Gastroesophageal sphincter (tissue), 4 donors: Measurements from ENCODE around the gene KLF7. TPM values are rescaled to one million over a fixed set of nuclear protein-coding genes. Genes with fewer than 3 reads are reported as not detected.

Experiments
- ATAC-seq: fragments of 150-250 bp; one replicate; pipeline ENCODE4 v1.9.1; 2016; ENCODE audit warnings: mild to moderate bottlenecking, moderate library complexity
- H3K27ac ChIP-seq, 4 donors: fragments of 200-600 bp; sonication (generic) in 3 of 4; 1 replicate in 3 of 4; 2 replicates in 1 of 4; pipeline ENCODE4 v1.5.1; 2016 to 2019
- H3K27me3 ChIP-seq: fragments of 200-600 bp; sonication (generic); one replicate; pipeline ENCODE4 v1.5.1; 2019
- H3K36me3 ChIP-seq, 2 donors: fragments of 200-600 bp; sonication (generic); one replicate each; pipeline ENCODE4 v1.5.1; 2019; ENCODE audit warnings: control low read depth in 1 of 2
- H3K4me1 ChIP-seq, 3 donors: fragments of 200-600 bp; sonication (generic); 1 replicate in 2 of 3; 2 replicates in 1 of 3; pipeline ENCODE4 v1.5.1; 2016 to 2019; ENCODE audit warnings: control low read depth in 2 of 3
- H3K4me3 ChIP-seq, 2 donors: fragments of 200-600 bp; sonication (generic); one replicate each; pipeline ENCODE4 v1.5.1; 2019; ENCODE audit warnings: mild to moderate bottlenecking in 1 of 2, moderate library complexity in 1 of 2
- H3K9me3 ChIP-seq, 3 donors: fragments of 200-600 bp; sonication (generic); one replicate each; pipeline ENCODE4 v1.5.1; 2017 to 2019; ENCODE audit warnings: control low read depth in 2 of 3
- EP300 ChIP-seq: sonication (generic); formaldehyde crosslinking; IDR thresholded peaks from one replicate; pipeline ENCODE4 v1.6.1; 2017; ENCODE audit warnings: antibody characterized with exemption, mild to moderate bottlenecking
- POLR2A ChIP-seq, 2 donors: fragments of 450-650 bp; IDR thresholded peaks; one replicate each; pipeline ENCODE4 v1.6.1; 2017; ENCODE audit warnings: antibody characterized with exemption in 2 of 2, mild to moderate bottlenecking in 2 of 2, moderate library complexity in 1 of 2
- POLR2AphosphoS5 ChIP-seq: sonication (generic); formaldehyde crosslinking; IDR thresholded peaks from one replicate; pipeline ENCODE4 v1.6.1; 2017; ENCODE audit warnings: antibody characterized with exemption
- WGBS, 2 donors: methylation state at CpG; one replicate each; pipeline ENCODE4 v1.1.5; 2018; ENCODE audit warnings: low coverage in 1 of 2; 5-methylcytosine and 5-hydroxymethylcytosine counted together
- total RNA-seq, 4 donors: library from RNA; depleted of rRNA; stranded (reverse); fragments of >200 nt; gene quantifications; one replicate each; pipeline ENCODE4 v1.1.0, GENCODE V29; 2016
- TF ChIP-seq, protein P1 (sequence below), 4 experiments: fragments of 200-600 bp in 2 of 4; fragments of 450-650 bp in 2 of 4; sonication (generic) in 1 of 4; IDR thresholded peaks; one replicate each; pipeline ENCODE4 v1.5.1; 2017 to 2019; ENCODE audit warnings: antibody characterized with exemption in 4 of 4, mild to moderate bottlenecking in 2 of 4, moderate library complexity in 2 of 4

Gene KLF7
- total RNA-seq, 4 donors from 2014 or later, result 30.7 to 59.3 (median 42.1) TPM

DNA sequence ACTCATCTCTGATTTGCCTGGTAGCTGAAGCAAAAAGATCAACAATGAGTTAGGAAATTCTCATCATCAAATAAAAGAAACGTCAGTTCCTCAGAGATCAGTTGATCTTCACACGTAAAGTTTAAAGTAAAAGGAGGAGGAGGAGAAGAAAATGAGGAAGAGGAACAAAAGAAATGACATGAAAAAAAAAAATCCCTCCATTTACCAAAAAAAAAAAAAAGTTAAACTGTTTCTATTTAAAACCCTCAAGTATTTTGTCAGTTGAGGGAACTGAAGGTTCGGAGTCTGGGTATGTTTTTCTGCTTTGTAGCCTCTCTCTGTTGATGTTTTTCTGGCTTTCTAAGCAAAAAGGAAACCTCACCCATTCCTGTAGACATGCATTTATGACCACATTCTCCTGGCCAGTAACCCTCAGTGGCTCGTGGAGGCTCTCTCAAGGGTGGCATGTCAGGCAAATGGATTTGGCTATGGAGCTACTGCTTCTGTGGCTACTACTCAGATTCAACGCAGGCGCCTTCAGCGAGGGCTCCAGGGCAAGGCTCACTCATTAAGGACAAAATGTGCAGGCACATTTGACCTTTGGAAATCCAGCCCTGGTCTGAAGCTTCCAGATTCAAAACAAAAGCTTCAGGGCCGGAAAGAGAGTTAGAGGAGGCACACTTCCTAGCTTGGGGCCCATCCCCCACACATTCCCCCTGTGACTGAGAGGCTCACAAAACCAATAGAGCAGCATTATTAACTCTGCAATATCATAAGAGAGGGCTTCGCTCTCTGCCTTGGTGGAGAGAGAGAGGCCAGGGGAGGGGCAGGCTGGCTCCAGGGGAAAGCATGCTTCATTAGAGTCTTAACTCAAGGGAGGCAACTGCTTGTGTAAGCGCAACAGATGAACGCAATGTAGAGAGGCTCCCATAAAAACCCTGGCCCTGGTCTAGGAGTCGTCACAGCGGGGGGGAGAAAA, 22.3 kb downstream of the KLF7 start:
- Histone ChIP-seq H3K27ac (peak overlapping the region; percentile 77 to 100 (median 82)), H3K27me3 (no peaks in the 10 kb centered on the region), H3K36me3 (peaks cover 0 to 4% of the 10 kb centered on the region in 2 donors), H3K4me3 (peak overlapping the region in 1 of 2 donors; percentile 31), H3K9me3 (no peaks in the 10 kb centered on the region), H3K4me1 (peaks cover 64 to 100% (median 71%) of the 10 kb centered on the region in 3 donors)
- ATAC-seq, result peak; percentile 84
- TF ChIP-seq POLR2AphosphoS5 (peak; percentile 90), POLR2A (IDR thresholded peaks at IDR 0.05) (peak in 1 of 2 donors; percentile 28)
- TF ChIP-seq, protein P1, sequence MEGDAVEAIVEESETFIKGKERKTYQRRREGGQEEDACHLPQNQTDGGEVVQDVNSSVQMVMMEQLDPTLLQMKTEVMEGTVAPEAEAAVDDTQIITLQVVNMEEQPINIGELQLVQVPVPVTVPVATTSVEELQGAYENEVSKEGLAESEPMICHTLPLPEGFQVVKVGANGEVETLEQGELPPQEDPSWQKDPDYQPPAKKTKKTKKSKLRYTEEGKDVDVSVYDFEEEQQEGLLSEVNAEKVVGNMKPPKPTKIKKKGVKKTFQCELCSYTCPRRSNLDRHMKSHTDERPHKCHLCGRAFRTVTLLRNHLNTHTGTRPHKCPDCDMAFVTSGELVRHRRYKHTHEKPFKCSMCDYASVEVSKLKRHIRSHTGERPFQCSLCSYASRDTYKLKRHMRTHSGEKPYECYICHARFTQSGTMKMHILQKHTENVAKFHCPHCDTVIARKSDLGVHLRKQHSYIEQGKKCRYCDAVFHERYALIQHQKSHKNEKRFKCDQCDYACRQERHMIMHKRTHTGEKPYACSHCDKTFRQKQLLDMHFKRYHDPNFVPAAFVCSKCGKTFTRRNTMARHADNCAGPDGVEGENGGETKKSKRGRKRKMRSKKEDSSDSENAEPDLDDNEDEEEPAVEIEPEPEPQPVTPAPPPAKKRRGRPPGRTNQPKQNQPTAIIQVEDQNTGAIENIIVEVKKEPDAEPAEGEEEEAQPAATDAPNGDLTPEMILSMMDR (IDR thresholded peaks at IDR 0.05), result no peak
- 9 to 15% methylated on average over 7 to 12 of the region's 13 CpGs for WGBS, 2 donors

DNA sequence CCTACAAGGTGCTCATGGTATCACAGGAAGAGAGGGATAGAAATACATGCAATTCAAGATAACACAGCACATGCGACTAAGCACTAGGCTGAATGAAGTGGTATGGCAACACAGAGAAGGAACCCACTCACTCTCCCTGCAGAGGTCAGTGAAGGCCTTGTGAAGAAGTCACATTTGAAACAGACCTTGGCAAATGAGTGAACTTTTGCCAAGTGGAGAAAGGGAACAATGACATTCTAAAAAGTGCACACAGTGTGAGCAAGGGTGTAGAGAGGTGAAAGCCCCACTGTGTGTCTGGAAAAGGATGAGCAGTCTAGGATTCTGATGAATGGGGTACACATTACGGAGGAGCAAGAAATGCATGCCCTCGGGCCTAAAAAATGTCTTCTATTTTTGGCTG, 23.3 kb downstream of the KLF7 start:
- TF ChIP-seq POLR2AphosphoS5, result peak; percentile 8
- no peak for TF ChIP-seq POLR2A (IDR thresholded peaks at IDR 0.05)
- TF ChIP-seq, protein P1 (IDR thresholded peaks at IDR 0.05), result peak in 3 of 4 experiments; percentile 21 to 29 (median 25)
- no peak for TF ChIP-seq EP300
- Histone ChIP-seq H3K27me3 (no peaks in the 10 kb centered on the region), H3K4me3 (peak overlapping the region in 1 of 2 donors; percentile 31), H3K9me3 (no peaks in the 10 kb centered on the region), H3K36me3 (peaks cover 0 to 4% of the 10 kb centered on the region in 2 donors), H3K27ac (peak overlapping the region; percentile 77 to 100 (median 82)), H3K4me1 (peaks cover 61 to 100% (median 70%) of the 10 kb centered on the region in 3 donors)
- WGBS, 2 donors, result 27 to 48% methylated on average over 3 of the region's 3 CpGs
- no peak for ATAC-seq

DNA sequence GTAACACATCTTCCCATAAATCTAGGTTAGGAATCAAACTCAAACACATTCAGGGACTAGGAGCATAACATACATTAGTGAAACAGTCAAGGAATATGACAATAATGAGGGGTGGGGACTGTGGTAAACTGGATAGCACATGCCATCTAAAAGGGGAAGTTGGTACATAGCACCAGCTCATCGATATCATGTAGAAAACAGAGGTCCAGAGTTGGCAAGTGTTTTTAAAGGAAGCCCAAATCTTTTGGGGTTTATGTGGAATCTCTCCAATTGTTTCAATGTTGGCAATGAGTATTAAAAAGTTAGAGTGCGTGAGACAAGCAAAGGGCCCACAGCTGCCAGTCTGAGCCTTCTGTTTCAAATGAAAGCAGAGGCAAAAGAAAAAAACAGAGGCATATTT, 24.4 kb downstream of the KLF7 start:
- peaks cover 64 to 100% (median 72%) of the 10 kb centered on the region in 3 donors for H3K4me1 ChIP-seq
- WGBS, 2 donors, result 53 to 66% methylated on average over 2 of the region's 2 CpGs

DNA sequence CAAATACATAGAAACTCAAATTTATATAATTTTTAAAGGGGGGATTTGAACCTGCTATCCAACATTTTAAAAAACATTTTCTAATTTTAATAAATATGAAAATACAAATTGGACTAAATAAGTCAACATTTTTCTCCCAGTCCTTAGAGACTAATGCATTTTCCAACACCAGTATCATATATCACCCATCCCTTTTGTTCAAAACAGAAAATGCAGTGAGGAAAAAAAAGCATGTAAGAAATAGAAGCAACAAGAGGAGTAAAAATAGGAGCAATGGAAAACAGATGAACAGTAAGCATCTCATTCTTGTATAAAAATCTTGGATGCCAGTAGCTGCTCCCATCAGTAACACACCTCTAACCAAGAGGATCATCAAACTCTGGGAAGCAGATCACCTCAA, 25.5 kb downstream of the KLF7 start:
- H3K27ac ChIP-seq, result peak overlapping the region; percentile 77 to 100 (median 82)
- peaks cover 62 to 100% (median 74%) of the 10 kb centered on the region in 3 donors for H3K4me1 ChIP-seq
- no peaks in the 10 kb centered on the region for H3K27me3 ChIP-seq
- H3K9me3 ChIP-seq, result no peaks in the 10 kb centered on the region
- no peak overlapping the region for H3K4me3 ChIP-seq
- ATAC-seq, result no peak
- no peaks in the 10 kb centered on the region for H3K36me3 ChIP-seq
- TF ChIP-seq EP300 (no peak), POLR2A (IDR thresholded peaks at IDR 0.05) (no peak), POLR2AphosphoS5 (no peak)
- TF ChIP-seq, protein P1 (IDR thresholded peaks at IDR 0.05), result no peak

More for the DNA sequence above, 24.4 kb downstream of the KLF7 start:
- TF ChIP-seq, protein P1 (IDR thresholded peaks at IDR 0.05), result no peak
- TF ChIP-seq POLR2AphosphoS5 (no peak), POLR2A (IDR thresholded peaks at IDR 0.05) (no peak), EP300 (no peak)
- Histone ChIP-seq H3K27me3 (no peaks in the 10 kb centered on the region), H3K4me3 (no peak overlapping the region), H3K9me3 (no peaks in the 10 kb centered on the region), H3K36me3 (peaks cover 0 to 4% of the 10 kb centered on the region in 2 donors), H3K27ac (peak overlapping the region; percentile 77 to 100 (median 82))
- no peak for ATAC-seq
